LHCN-M2 (cell line): Measurements from ENCODE around the gene PLEKHM3. TPM values are rescaled to one million over a fixed set of nuclear protein-coding genes. Genes with fewer than 3 reads are reported as not detected.
A peak's percentile ranks its signal among the peaks of the same experiment; 100 is the strongest.
"Not testable (repeated sequence)": the region's sequence is repeated elsewhere in the genome, so short reads cannot be mapped to it uniquely, and the experiment has no call there.

Source experiments
- DNase-seq: peaks from one replicate; pipeline ENCODE4 v3.0.0-alpha.2; 2012; ENCODE audit warnings: low read depth
- total RNA-seq: library from RNA; depleted of rRNA; stranded (reverse); fragments of >200 nt; gene quantifications from 2 replicates; pipeline ENCODE4 v1.2.3, GENCODE V29; 2014

The PLEKHM3 gene
- total RNA-seq, 1 experiment from 2014 or later, result 7.5 TPM

- no peak for DNase-seq
Observed at GRCh38 chr2:207925601-207926000, 99.7 kb downstream of the PLEKHM3 start.

DNA sequence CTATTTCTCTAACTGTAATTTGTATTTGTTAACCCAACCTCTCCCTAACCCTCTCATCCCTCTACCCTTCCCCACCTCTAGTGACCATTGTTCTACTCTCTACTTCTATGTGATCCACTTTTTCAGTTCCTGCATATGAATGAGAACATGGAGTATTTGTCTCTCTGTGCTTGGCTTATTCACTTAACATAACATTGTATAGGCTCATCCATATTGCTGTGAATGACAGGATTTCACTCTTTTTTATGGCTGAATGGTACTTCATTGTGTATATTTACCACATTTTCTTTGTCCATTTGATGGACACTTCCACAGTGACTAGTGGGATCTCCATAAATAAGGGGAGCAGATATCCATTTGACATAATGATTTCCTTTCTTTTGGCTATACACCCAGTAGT is 103.7 kb downstream of the PLEKHM3 start:
- no peak for DNase-seq

DNA sequence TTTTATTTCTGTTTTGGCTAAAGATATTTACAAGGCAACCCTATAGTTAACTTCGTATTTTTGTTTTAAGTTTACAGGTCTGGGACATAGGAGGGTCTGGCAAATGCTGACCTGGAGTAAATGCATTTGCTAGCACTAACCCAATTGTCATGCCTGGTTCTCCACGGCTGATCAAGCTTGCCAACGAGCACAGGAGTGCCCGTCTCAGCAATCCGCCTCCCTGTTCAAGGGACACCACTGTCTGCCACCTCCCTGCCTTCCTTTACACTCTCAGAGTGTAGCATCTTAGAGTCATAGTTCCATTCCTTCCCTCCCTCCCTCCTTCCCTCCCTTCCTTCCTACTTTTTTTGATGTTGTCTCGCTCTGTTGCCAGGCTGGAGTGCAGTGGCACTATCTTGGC is 104.6 kb downstream of the PLEKHM3 start:
- no peak for DNase-seq

GRCh38 chr2:207920321-207920720 is 105.0 kb downstream of the PLEKHM3 start:
- no peak for DNase-seq

GRCh38 chr2:207919164-207919919 is 106.0 kb downstream of the PLEKHM3 start:
- no peak for DNase-seq

GRCh38 chr2:207914716-207915115 is 110.6 kb downstream of the PLEKHM3 start:
- no peak for DNase-seq

DNA sequence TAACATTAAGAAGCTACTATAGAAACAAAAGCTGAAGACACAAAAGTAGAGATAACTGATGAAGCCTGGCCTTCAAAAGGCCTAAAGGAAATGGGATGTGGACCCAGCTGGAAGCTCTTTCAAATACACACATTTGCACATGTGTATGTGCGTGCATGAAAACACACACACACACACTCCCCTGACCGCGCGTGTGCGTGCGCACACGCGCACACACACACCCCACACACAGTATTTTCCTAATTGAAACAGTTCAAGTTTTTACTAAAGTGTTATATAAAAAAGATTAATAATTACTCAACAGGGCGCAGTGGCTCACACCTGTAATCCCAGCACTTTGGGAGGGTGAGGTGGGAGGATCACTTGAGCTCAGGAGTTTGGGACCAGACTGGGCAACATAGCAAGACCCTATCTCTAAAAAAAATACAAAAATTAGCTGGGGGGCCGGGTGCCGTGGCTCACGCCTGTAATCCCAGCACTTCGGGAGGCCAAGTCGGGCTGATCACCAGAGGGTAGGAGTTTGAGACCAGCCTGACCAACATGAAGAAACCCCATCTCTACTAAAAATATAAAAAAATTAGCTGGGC is 111.5 kb downstream of the PLEKHM3 start:
- DNase-seq, result no peak

DNA sequence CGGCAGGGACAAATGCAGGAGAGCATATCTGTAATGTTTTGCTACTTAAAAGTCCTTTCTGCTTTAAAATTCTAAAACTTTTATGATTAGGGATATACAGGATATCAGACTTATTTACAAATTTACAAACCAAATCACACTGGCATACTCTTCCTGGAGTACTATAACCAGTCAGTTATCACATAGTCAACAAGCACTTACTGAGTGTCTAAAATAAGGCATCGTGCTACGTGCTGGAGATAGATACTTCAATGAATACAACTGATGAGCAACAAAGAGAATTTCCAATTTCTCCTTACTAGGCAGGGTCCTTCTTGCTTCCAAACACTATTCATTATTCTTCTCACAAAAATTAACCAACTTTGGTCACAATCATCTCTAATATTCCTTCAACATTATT is 113.5 kb downstream of the PLEKHM3 start:
- DNase-seq, result no peak

DNA sequence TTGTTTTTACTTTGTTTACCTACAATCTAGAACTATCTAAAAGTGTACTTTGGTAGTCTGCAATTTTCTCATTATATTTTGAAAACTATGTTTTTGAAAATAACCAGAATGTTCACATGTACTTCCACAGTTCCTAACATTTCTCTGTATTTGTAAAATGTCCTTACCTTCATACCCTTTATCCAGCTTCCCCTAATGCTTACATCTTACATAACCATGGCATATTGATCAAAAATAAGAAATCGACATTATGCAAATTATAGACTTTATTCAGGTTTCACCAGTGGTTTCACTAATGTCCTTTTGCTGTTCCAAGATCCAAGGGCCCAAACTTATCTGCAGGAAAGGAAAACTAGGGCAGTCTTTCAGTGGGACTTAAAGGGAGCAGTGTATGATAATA is 114.1 kb downstream of the PLEKHM3 start:
- DNase-seq, result no peak

- DNase-seq, result not testable (repeated sequence)
Observed at GRCh38 chr2:207906495-207906894, 118.8 kb downstream of the PLEKHM3 start.

- DNase-seq, result no peak
Observed at GRCh38 chr2:207905546-207905945, 119.8 kb downstream of the PLEKHM3 start.

GRCh38 chr2:207903236-207903635 is 122.1 kb downstream of the PLEKHM3 start:
- no peak for DNase-seq

GRCh38 chr2:207902821-207903220 is 122.5 kb downstream of the PLEKHM3 start:
- no peak for DNase-seq

- peak; percentile 3 for DNase-seq
Observed at GRCh38 chr2:207901829-207902228, 123.5 kb downstream of the PLEKHM3 start.

GRCh38 chr2:207901401-207901800 is 123.9 kb downstream of the PLEKHM3 start:
- DNase-seq, result no peak

DNA sequence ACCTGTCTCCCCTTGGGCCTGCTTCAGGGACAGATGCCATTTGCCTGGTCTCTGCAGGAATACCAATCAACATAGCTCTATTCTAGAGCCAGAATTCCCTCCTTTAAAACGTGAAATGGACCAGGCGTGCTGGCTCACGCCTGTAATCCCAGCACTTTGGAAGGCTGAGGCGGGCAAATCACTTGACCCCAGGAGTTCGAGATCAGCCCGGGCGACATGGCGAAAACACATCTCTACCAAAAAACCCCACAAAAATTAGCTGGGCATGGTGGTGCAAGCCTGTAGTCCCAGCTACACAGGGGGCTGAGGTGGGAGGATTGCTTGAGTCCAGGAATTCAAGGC is 127.0 kb downstream of the PLEKHM3 start:
- DNase-seq, result no peak

GRCh38 chr2:207897541-207898353 is 127.6 kb downstream of the PLEKHM3 start:
- DNase-seq, result no peak

- no peak for DNase-seq
Observed at GRCh38 chr2:207896525-207897285, 128.6 kb downstream of the PLEKHM3 start.

DNA sequence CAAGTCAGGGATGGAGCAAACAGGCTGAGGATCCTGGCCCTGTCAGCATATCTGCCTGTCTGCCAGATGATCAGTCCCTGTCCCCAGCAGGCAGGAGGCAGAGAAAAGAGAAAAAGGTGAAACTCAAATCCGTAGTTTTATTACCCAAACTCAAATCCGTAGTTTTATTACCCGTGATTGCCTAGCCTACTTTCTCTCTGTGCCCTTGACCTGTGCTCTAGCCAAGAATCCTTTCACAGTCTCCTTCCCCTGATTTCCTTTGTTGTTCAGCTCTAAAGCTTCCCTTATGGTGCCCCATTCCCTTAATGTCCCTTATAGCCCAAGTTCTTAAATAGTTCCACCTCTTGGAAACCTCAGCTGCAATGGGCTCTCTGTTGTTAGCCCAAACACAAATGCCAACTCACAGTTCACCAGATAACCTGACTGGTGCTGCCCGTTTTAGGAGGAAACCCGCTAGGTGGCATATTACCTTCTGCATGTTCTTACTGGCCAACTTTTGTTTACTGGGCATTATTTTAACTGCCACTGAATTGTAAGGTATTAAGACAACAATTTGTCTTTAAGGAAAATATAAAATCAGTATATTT is 130.0 kb downstream of the PLEKHM3 start:
- no peak for DNase-seq

GRCh38 chr2:207892716-207893402 is 132.5 kb downstream of the PLEKHM3 start:
- peak; percentile 51 for DNase-seq
